Omental fat pad (tissue), 4 donors: Measurements from ENCODE around the gene BEGAIN. TPM values are rescaled to one million over a fixed set of nuclear protein-coding genes. Genes with fewer than 3 reads are reported as not detected.

Experiments
- ATAC-seq: fragments of 150-250 bp; one replicate; pipeline ENCODE4 v1.9.1; 2016; ENCODE audit warnings: mild to moderate bottlenecking, moderate library complexity; ENCODE audit not compliant: low FRiP score
- DNase-seq: peaks from one replicate; pipeline ENCODE4 v3.0.0-alpha.2; 2019; ENCODE audit warnings: low spot score
- total RNA-seq, 4 donors: library from RNA; depleted of rRNA; stranded (reverse); fragments of >200 nt; gene quantifications; one replicate each; pipeline ENCODE4 v1.1.0, GENCODE V29; 2016
- TF ChIP-seq, protein P1 (sequence below), 3 donors: fragments of 450-650 bp; IDR thresholded peaks; one replicate each; pipeline ENCODE4 v1.5.1; 2016 to 2017; ENCODE audit warnings: antibody characterized with exemption in 3 of 3, mild to moderate bottlenecking in 3 of 3, moderate library complexity in 2 of 3

Gene BEGAIN
- total RNA-seq, 4 donors from 2014 or later, result 1.0 to 8.6 (median 1.6) TPM

DNA sequence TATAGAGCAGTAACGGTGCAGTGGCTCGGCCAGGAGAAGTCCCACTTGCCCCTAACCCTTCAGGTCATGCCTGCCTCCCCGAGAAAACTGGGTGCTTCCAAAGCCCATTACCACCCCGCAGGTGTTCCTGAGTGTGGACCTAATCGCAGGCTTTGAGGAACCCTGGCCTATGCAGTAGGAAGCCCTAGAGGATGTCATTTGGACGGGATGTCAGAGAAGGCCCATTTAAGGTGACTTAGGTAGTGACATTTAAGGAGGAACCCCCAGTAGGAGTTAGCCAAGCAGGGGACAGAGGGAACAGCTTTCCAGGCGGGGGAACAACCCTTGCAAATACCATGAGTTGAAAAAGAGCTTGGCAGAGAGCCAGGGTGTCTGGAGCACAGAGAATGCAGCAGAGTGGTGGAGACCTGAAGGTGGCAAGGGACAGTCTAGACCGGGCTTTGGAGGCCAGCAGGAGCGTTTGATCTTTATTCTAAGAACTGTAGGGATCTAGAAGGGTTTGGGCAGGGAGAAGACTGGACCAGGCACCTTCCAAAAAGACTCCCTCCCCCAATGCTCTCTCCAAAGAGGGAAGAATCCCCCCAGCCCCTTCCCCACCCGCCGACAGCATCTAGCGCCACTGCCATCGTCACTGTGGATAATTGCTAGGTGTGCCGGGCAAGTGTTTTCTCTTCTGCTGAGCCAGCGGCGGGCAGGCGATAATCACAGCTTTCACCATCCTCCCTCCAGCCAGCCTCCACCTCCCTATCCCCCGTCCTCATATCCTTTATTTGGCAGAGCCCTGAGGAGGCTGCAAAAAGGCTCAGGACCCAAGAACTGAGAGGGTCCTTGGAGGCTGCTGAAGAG is 33.3 kb upstream of the BEGAIN start:
- ATAC-seq (no peak), DNase-seq (no peak)

GRCh38 chr14:100619396-100620254 is 32.4 kb upstream of the BEGAIN start:
- DNase-seq (no peak), ATAC-seq (no peak)
- TF ChIP-seq, protein P1, sequence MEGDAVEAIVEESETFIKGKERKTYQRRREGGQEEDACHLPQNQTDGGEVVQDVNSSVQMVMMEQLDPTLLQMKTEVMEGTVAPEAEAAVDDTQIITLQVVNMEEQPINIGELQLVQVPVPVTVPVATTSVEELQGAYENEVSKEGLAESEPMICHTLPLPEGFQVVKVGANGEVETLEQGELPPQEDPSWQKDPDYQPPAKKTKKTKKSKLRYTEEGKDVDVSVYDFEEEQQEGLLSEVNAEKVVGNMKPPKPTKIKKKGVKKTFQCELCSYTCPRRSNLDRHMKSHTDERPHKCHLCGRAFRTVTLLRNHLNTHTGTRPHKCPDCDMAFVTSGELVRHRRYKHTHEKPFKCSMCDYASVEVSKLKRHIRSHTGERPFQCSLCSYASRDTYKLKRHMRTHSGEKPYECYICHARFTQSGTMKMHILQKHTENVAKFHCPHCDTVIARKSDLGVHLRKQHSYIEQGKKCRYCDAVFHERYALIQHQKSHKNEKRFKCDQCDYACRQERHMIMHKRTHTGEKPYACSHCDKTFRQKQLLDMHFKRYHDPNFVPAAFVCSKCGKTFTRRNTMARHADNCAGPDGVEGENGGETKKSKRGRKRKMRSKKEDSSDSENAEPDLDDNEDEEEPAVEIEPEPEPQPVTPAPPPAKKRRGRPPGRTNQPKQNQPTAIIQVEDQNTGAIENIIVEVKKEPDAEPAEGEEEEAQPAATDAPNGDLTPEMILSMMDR (IDR thresholded peaks at IDR 0.05), result no peak

More for the DNA sequence above, 33.3 kb upstream of the BEGAIN start:
- TF ChIP-seq, protein P1 (IDR thresholded peaks at IDR 0.05), result no peak

DNA sequence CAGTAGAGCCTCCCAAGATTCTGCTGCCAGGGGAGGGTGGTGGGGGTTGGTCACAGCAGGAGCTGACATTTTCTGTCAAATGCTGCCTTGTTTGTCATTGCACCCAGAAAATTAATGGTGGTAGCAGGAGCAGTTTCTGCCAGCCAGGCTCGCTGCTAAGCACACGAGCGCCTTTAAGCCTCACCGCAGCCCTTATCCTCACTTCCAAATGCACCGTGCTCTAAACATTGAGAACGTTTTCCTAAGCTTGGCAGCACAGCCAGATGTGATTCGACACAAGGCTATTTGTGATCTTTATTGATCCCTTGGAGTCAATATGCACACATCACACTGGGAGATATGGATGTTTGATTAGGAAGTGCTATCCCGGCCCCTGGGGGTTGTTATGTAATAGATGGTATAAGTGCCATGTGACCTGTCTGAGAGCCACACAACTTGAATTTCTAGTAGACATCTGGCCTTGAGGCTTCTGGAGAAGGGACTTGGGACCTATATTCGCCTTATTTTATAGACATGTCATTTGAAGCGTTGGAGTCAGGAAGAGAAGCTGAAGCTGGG is 31.6 kb upstream of the BEGAIN start:
- DNase-seq (no peak), ATAC-seq (no peak)
- TF ChIP-seq, protein P1 (IDR thresholded peaks at IDR 0.05), result no peak

GRCh38 chr14:100618318-100618693 is 31.1 kb upstream of the BEGAIN start:
- DNase-seq (no peak), ATAC-seq (no peak)
- TF ChIP-seq, protein P1 (IDR thresholded peaks at IDR 0.05), result no peak

GRCh38 chr14:100617410-100618317 is 30.4 kb upstream of the BEGAIN start:
- DNase-seq, result no peak
- TF ChIP-seq, protein P1 (IDR thresholded peaks at IDR 0.05), result no peak
- no peak for ATAC-seq

- DNase-seq (no peak), ATAC-seq (no peak)
- TF ChIP-seq, protein P1 (IDR thresholded peaks at IDR 0.05), result no peak
Observed at GRCh38 chr14:100616854-100617409, 29.7 kb upstream of the BEGAIN start.
